WTC11 (cell line): ENCODE measurements around the gene RNF19B. TPM values are rescaled to one million over a fixed set of nuclear protein-coding genes. Genes with fewer than 3 reads are reported as not detected.
"Not testable (repeated sequence)": the region's sequence is repeated elsewhere in the genome, so short reads cannot be mapped to it uniquely, and the experiment has no call there.

Source experiments
- ATAC-seq: fragments of 200-7000 bp; cut with Tn5 transposase; 2 replicates; pipeline ENCODE4 v1.10.0; 2021; ENCODE audit warnings: mild to moderate bottlenecking, moderate library complexity
- CTCF ChIA-PET: fragments of 300-600 bp; sonication (Branson Sonifier 250); formaldehyde crosslinking; loops from one replicate; lab custom pipeline; 2021; ENCODE audit warnings: antibody characterized with exemption; lab: Charles Lee
- POLR2A ChIA-PET: fragments of 350-600 bp; sonication (Branson Sonifier 250); formaldehyde crosslinking; loops from one replicate; lab custom pipeline; 2021; ENCODE audit warnings: antibody characterized with exemption; lab: Charles Lee
- DNase-seq: peaks from one replicate; pipeline ENCODE4 v3.0.0; 2021; ENCODE audit warnings: low spot score
- H3K27ac Mint-ChIP-seq: 2 replicates; pipeline ENCODE4 v1.8.0; 2021; ENCODE audit warnings: mixed read lengths
- H3K27me3 Mint-ChIP-seq: 2 replicates; pipeline ENCODE4 v1.8.0; 2021; ENCODE audit warnings: low read depth, mild to moderate bottlenecking, moderate library complexity, mixed read lengths
- H3K36me3 Mint-ChIP-seq: 2 replicates; pipeline ENCODE4 v1.8.0; 2021; ENCODE audit warnings: mixed read lengths
- H3K4me1 Mint-ChIP-seq: 2 replicates; pipeline ENCODE4 v1.8.0; 2022; ENCODE audit warnings: mixed read lengths
- H3K4me3 Mint-ChIP-seq: 2 replicates; pipeline ENCODE4 v1.8.0; 2021; ENCODE audit warnings: mild to moderate bottlenecking, moderate library complexity, mixed read lengths
- H3K9me3 Mint-ChIP-seq: 2 replicates; pipeline ENCODE4 v1.8.0; 2021; ENCODE audit warnings: mixed read lengths
- ESRRA ChIP-seq: sonication (generic); formaldehyde crosslinking; IDR thresholded peaks from 2 replicates; pipeline ENCODE4 v1.8.1; 2022; ENCODE audit warnings: mild to moderate bottlenecking, missing genetic modification reagents, borderline replicate concordance
- GABPB1 ChIP-seq: sonication (generic); formaldehyde crosslinking; IDR thresholded peaks from 2 replicates; pipeline ENCODE4 v1.8.1; 2023; ENCODE audit warnings: mild to moderate bottlenecking, missing genetic modification reagents
- JUN ChIP-seq: sonication (generic); formaldehyde crosslinking; IDR thresholded peaks from 2 replicates; pipeline ENCODE4 v1.8.0; 2023; ENCODE audit warnings: mild to moderate bottlenecking, missing genetic modification reagents
- MXD4 ChIP-seq: fragments of 250-450 bp; sonication (Bioruptor Pico); IDR thresholded peaks from 2 replicates; pipeline ENCODE4 v1.8.0; 2021; ENCODE audit warnings: mild to moderate bottlenecking, moderate library complexity, borderline replicate concordance
- OVOL2 ChIP-seq: fragments of 250-450 bp; sonication (Bioruptor Pico); IDR thresholded peaks from 2 replicates; pipeline ENCODE4 v1.9.0; 2021; ENCODE audit warnings: mild to moderate bottlenecking, borderline replicate concordance
- ZNF219 ChIP-seq: sonication (generic); formaldehyde crosslinking; IDR thresholded peaks from 2 replicates; pipeline ENCODE4 v1.8.0; 2023; ENCODE audit warnings: missing genetic modification reagents, mild to moderate bottlenecking, borderline replicate concordance
- ZNF263 ChIP-seq: sonication (generic); formaldehyde crosslinking; IDR thresholded peaks from 2 replicates; pipeline ENCODE4 v1.8.1; 2022; ENCODE audit warnings: low read depth, mild to moderate bottlenecking, moderate library complexity, missing genetic modification reagents
- ZNF423 ChIP-seq: fragments of 250-450 bp; sonication (Bioruptor Pico); IDR thresholded peaks from 2 replicates; pipeline ENCODE4 v2.1.2; 2022; ENCODE audit warnings: mild to moderate bottlenecking, moderate library complexity
- ZNF671 ChIP-seq: fragments of 250-450 bp; sonication (Bioruptor Pico); IDR thresholded peaks from 2 replicates; pipeline ENCODE4 v1.8.0; 2021; ENCODE audit warnings: mild to moderate bottlenecking
- total RNA-seq: library from RNA; stranded (reverse); gene quantifications from 3 replicates; pipeline ENCODE4 v1.2.3, GENCODE V29; 2021
- TF ChIP-seq, protein P1 (sequence below): sonication (generic); formaldehyde crosslinking; IDR thresholded peaks from 2 replicates; pipeline ENCODE4 v1.8.1; 2022; ENCODE audit warnings: low read depth, missing genetic modification reagents, borderline replicate concordance
- TF ChIP-seq, protein P2 (sequence below): fragments of 250-450 bp; sonication (Bioruptor Pico); IDR thresholded peaks from 2 replicates; pipeline ENCODE4 v1.9.0; 2021; ENCODE audit warnings: mild to moderate bottlenecking, borderline replicate concordance
- TF ChIP-seq, protein P3 (sequence below): sonication (generic); formaldehyde crosslinking; IDR thresholded peaks from 2 replicates; pipeline ENCODE4 v1.8.1; 2022; ENCODE audit warnings: mild to moderate bottlenecking, missing genetic modification reagents, moderate library complexity, borderline replicate concordance
- TF ChIP-seq, protein P4 (sequence below): sonication (generic); formaldehyde crosslinking; conservative IDR thresholded peaks from 2 replicates; pipeline ENCODE4 v1.8.1; 2022; ENCODE audit warnings: mild to moderate bottlenecking, missing genetic modification reagents
- TF ChIP-seq, protein P5 (sequence below): sonication (generic); formaldehyde crosslinking; IDR thresholded peaks from 2 replicates; pipeline ENCODE4 v1.8.0; 2022; ENCODE audit warnings: mild to moderate bottlenecking, missing genetic modification reagents
- TF ChIP-seq, protein P6 (sequence below): fragments of 250-450 bp; sonication (Bioruptor Pico); conservative IDR thresholded peaks from 2 replicates; pipeline ENCODE4 v1.9.0; 2021; ENCODE audit warnings: mild to moderate bottlenecking
- TF ChIP-seq, protein P7 (sequence below): sonication (generic); formaldehyde crosslinking; IDR thresholded peaks from 2 replicates; pipeline ENCODE4 v1.8.0; 2022; ENCODE audit warnings: missing genetic modification reagents
- TF ChIP-seq, protein P8 (sequence below): sonication (generic); formaldehyde crosslinking; IDR thresholded peaks from 2 replicates; pipeline ENCODE4 v1.8.0; 2022; ENCODE audit warnings: mild to moderate bottlenecking, missing genetic modification reagents

RNF19B gene
- total RNA-seq, 1 experiment from 2014 or later = 21.9 TPM

DNA sequence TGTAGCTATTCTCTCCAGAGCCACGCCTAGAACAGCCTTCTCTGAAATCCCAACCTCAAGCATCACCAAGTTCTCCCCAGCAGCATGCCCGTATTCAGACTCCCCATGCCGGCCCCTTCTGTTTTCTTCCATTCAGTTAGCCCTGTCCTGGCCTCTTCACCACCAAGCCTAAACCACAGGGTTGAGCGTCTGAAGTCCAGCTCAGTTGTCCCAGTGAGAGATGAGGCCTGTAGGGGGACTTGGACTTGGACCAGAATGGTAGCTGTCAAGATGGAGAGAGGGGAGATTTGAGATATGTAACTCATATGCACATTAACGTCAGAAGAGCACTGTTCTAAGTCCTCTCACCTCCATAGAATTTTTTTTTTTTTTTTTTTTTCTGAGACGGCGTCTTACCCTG, 58.0 kb downstream of the RNF19B start:
- peaks cover 4% of the 10 kb centered on the region for H3K4me1 Mint-ChIP-seq
- no peak for TF ChIP-seq ZNF423 (CRISPR knock-in tag)
- TF ChIP-seq JUN (CRISPR knock-in tag) = no peak
- TF ChIP-seq, protein P1, sequence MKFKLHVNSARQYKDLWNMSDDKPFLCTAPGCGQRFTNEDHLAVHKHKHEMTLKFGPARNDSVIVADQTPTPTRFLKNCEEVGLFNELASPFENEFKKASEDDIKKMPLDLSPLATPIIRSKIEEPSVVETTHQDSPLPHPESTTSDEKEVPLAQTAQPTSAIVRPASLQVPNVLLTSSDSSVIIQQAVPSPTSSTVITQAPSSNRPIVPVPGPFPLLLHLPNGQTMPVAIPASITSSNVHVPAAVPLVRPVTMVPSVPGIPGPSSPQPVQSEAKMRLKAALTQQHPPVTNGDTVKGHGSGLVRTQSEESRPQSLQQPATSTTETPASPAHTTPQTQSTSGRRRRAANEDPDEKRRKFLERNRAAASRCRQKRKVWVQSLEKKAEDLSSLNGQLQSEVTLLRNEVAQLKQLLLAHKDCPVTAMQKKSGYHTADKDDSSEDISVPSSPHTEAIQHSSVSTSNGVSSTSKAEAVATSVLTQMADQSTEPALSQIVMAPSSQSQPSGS (CRISPR knock-in tag) = no peak
- no peak for TF ChIP-seq ESRRA
- no peak for TF ChIP-seq MXD4 (CRISPR knock-in tag)
- no peak for TF ChIP-seq ZNF219
- no peak for TF ChIP-seq ZNF671 (CRISPR knock-in tag)
- TF ChIP-seq, protein P2, sequence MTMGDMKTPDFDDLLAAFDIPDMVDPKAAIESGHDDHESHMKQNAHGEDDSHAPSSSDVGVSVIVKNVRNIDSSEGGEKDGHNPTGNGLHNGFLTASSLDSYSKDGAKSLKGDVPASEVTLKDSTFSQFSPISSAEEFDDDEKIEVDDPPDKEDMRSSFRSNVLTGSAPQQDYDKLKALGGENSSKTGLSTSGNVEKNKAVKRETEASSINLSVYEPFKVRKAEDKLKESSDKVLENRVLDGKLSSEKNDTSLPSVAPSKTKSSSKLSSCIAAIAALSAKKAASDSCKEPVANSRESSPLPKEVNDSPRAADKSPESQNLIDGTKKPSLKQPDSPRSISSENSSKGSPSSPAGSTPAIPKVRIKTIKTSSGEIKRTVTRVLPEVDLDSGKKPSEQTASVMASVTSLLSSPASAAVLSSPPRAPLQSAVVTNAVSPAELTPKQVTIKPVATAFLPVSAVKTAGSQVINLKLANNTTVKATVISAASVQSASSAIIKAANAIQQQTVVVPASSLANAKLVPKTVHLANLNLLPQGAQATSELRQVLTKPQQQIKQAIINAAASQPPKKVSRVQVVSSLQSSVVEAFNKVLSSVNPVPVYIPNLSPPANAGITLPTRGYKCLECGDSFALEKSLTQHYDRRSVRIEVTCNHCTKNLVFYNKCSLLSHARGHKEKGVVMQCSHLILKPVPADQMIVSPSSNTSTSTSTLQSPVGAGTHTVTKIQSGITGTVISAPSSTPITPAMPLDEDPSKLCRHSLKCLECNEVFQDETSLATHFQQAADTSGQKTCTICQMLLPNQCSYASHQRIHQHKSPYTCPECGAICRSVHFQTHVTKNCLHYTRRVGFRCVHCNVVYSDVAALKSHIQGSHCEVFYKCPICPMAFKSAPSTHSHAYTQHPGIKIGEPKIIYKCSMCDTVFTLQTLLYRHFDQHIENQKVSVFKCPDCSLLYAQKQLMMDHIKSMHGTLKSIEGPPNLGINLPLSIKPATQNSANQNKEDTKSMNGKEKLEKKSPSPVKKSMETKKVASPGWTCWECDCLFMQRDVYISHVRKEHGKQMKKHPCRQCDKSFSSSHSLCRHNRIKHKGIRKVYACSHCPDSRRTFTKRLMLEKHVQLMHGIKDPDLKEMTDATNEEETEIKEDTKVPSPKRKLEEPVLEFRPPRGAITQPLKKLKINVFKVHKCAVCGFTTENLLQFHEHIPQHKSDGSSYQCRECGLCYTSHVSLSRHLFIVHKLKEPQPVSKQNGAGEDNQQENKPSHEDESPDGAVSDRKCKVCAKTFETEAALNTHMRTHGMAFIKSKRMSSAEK (CRISPR knock-in tag) = no peak
- TF ChIP-seq ZNF263 = no peak
- TF ChIP-seq, protein P3, sequence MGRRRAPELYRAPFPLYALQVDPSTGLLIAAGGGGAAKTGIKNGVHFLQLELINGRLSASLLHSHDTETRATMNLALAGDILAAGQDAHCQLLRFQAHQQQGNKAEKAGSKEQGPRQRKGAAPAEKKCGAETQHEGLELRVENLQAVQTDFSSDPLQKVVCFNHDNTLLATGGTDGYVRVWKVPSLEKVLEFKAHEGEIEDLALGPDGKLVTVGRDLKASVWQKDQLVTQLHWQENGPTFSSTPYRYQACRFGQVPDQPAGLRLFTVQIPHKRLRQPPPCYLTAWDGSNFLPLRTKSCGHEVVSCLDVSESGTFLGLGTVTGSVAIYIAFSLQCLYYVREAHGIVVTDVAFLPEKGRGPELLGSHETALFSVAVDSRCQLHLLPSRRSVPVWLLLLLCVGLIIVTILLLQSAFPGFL (CRISPR knock-in tag) = no peak
- no peak for TF ChIP-seq GABPB1 (CRISPR knock-in tag)
- TF ChIP-seq, protein P4, sequence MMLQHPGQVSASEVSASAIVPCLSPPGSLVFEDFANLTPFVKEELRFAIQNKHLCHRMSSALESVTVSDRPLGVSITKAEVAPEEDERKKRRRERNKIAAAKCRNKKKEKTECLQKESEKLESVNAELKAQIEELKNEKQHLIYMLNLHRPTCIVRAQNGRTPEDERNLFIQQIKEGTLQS (CRISPR knock-in tag) = no peak
- TF ChIP-seq OVOL2 (CRISPR knock-in tag) = no peak
- TF ChIP-seq, protein P5, sequence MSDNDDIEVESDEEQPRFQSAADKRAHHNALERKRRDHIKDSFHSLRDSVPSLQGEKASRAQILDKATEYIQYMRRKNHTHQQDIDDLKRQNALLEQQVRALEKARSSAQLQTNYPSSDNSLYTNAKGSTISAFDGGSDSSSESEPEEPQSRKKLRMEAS (CRISPR knock-in tag) = no peak
- TF ChIP-seq, protein P6, sequence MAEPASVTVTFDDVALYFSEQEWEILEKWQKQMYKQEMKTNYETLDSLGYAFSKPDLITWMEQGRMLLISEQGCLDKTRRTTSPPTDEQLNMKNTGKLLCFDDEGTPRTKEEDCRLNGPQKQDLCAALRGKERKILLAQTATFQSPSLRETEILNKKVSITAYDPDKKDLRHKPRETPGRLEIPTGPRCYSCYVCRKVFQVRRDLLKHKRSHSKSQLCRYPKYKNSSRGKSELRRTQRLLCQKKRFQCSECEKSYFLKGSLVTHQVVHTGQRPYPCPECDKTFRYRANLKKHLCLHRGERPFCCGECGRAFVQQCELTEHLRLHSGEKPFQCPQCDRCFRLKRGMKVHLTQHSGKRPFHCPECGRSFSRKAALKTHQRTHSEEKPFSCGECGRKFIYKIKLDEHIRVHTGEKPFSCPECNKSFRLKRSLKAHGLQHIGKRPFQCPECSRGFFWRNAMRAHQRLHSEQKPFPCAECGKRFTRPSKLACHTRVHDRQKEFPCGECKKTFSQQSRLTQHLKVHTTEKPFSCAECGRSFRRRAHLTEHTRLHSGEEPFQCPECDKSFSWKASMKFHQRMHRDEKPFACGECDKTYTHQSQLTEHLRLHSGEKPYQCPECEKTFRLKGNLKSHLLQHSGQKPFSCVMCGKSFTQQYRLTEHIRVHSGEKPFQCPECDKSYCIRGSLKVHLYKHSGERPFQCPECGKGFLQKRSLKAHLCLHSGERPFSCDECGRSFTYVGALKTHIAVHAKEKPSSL = no peak
- TF ChIP-seq, protein P7, sequence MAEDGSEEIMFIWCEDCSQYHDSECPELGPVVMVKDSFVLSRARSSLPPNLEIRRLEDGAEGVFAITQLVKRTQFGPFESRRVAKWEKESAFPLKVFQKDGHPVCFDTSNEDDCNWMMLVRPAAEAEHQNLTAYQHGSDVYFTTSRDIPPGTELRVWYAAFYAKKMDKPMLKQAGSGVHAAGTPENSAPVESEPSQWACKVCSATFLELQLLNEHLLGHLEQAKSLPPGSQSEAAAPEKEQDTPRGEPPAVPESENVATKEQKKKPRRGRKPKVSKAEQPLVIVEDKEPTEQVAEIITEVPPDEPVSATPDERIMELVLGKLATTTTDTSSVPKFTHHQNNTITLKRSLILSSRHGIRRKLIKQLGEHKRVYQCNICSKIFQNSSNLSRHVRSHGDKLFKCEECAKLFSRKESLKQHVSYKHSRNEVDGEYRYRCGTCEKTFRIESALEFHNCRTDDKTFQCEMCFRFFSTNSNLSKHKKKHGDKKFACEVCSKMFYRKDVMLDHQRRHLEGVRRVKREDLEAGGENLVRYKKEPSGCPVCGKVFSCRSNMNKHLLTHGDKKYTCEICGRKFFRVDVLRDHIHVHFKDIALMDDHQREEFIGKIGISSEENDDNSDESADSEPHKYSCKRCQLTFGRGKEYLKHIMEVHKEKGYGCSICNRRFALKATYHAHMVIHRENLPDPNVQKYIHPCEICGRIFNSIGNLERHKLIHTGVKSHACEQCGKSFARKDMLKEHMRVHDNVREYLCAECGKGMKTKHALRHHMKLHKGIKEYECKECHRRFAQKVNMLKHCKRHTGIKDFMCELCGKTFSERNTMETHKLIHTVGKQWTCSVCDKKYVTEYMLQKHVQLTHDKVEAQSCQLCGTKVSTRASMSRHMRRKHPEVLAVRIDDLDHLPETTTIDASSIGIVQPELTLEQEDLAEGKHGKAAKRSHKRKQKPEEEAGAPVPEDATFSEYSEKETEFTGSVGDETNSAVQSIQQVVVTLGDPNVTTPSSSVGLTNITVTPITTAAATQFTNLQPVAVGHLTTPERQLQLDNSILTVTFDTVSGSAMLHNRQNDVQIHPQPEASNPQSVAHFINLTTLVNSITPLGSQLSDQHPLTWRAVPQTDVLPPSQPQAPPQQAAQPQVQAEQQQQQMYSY (CRISPR knock-in tag) = no peak
- TF ChIP-seq, protein P8, sequence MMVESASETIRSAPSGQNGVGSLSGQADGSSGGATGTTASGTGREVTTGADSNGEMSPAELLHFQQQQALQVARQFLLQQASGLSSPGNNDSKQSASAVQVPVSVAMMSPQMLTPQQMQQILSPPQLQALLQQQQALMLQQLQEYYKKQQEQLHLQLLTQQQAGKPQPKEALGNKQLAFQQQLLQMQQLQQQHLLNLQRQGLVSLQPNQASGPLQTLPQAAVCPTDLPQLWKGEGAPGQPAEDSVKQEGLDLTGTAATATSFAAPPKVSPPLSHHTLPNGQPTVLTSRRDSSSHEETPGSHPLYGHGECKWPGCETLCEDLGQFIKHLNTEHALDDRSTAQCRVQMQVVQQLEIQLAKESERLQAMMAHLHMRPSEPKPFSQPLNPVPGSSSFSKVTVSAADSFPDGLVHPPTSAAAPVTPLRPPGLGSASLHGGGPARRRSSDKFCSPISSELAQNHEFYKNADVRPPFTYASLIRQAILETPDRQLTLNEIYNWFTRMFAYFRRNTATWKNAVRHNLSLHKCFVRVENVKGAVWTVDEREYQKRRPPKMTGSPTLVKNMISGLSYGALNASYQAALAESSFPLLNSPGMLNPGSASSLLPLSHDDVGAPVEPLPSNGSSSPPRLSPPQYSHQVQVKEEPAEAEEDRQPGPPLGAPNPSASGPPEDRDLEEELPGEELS (CRISPR knock-in tag) = no peak
- DNase-seq (no peak), ATAC-seq (no peak)
- H3K4me3 Mint-ChIP-seq = no peak overlapping the region
- CTCF ChIA-PET = interaction anchor here (0.7 to 2.8 kb wide), 7 partner anchors 19 to 389 kb away, joined by 3 to 15 read pairs (median 4); no protein-coding TSS in a partner anchor
- peaks cover 6% of the 10 kb centered on the region for H3K9me3 Mint-ChIP-seq
- POLR2A ChIA-PET = interaction anchor here (0.7 kb wide), 1 partner anchor 13 kb away, joined by 3 read pairs; no protein-coding TSS in a partner anchor
- H3K36me3 Mint-ChIP-seq = no peaks in the 10 kb centered on the region
- H3K27me3 Mint-ChIP-seq = peaks cover 33% of the 10 kb centered on the region
- H3K27ac Mint-ChIP-seq = no peak overlapping the region

DNA sequence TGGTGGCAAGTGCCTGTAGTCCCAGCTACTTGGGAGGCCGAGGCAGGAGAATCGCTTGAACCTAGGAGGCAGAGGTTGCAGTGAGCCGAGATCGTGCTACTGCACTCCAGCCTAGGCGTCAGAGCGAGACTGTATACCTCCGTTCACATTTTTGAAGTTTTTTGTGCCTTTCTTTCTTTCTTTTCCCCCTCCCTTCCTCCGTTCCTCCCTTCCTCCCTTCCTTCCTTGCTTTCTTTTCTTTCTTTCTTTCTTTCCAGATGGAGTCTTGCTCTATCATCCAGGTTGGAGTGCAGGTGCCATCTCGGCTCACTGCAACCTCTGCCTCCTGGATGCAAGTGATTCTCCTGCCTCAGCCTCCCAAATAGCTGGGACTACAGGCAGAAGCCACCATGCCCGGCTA, 59.0 kb downstream of the RNF19B start:
- H3K36me3 Mint-ChIP-seq, POLR2A ChIA-PET, H3K4me1 Mint-ChIP-seq, H3K9me3 Mint-ChIP-seq, H3K27ac Mint-ChIP-seq, H3K4me3 Mint-ChIP-seq, DNase-seq, ATAC-seq: not testable (repeated sequence)
- CTCF ChIA-PET = interaction anchor here (0.7 to 2.8 kb wide), 4 partner anchors 12 to 29 kb away, joined by 3 to 15 read pairs (median 6); no protein-coding TSS in a partner anchor
- peaks cover 40% of the 10 kb centered on the region for H3K27me3 Mint-ChIP-seq
